BE2C (cell line): ENCODE measurements around the gene BANF1.

ENCODE experiments used
- DNase-seq: peaks from one replicate; pipeline ENCODE4 v3.0.0-alpha.2; 2020
- H3K27me3 ChIP-seq: fragments of 250-450 bp; sonication (Bioruptor Pico); 2 replicates; pipeline ENCODE4 v1.5.1; 2020; ENCODE audit warnings: mild to moderate bottlenecking
- H3K36me3 ChIP-seq: fragments of 250-450 bp; sonication (Bioruptor Pico); 2 replicates; pipeline ENCODE4 v1.5.1; 2020; ENCODE audit warnings: mild to moderate bottlenecking
- H3K4me1 ChIP-seq: fragments of 250-450 bp; sonication (Bioruptor Pico); 2 replicates; pipeline ENCODE4 v1.5.1; 2020
- H3K4me3 ChIP-seq: 2 replicates; pipeline ENCODE4 v1.5.1; 2011; ENCODE audit warnings: low read depth, low read length
- H3K9me3 ChIP-seq: fragments of 250-450 bp; sonication (Bioruptor Pico); 2 replicates; pipeline ENCODE4 v1.5.1; 2020
- CTCF ChIP-seq: IDR thresholded peaks from 2 replicates; pipeline ENCODE4 v1.5.1; 2012; ENCODE audit warnings: mild to moderate bottlenecking, low read depth, low read length

BANF1 gene

GRCh38 chr11:66015936-66016792, 13.9 kb downstream of the BANF1 start:
- no peak for DNase-seq
- no peak for TF ChIP-seq CTCF
- H3K27me3 ChIP-seq = peaks cover 12% of the 10 kb centered on the region
- H3K4me1 ChIP-seq = no peaks in the 10 kb centered on the region
- no peaks in the 10 kb centered on the region for H3K9me3 ChIP-seq
- H3K4me3 ChIP-seq = no peak overlapping the region
- no peaks in the 10 kb centered on the region for H3K36me3 ChIP-seq

- Histone ChIP-seq H3K36me3 (no peaks in the 10 kb centered on the region), H3K9me3 (no peaks in the 10 kb centered on the region), H3K4me3 (no peak overlapping the region), H3K4me1 (no peaks in the 10 kb centered on the region), H3K27me3 (peaks cover 6% of the 10 kb centered on the region)
- DNase-seq = no peak
- TF ChIP-seq CTCF = no peak
Measured at GRCh38 chr11:66016793-66017177, 14.5 kb downstream of the BANF1 start.

- H3K4me1 ChIP-seq = no peaks in the 10 kb centered on the region
- TF ChIP-seq CTCF = no peak
- H3K27me3 ChIP-seq = peaks cover under 1% of the 10 kb centered on the region
- no peak overlapping the region for H3K4me3 ChIP-seq
- H3K9me3 ChIP-seq = no peaks in the 10 kb centered on the region
- H3K36me3 ChIP-seq = no peaks in the 10 kb centered on the region
- no peak for DNase-seq
Measured at GRCh38 chr11:66017321-66017720, 15.0 kb downstream of the BANF1 start.

GRCh38 chr11:66020212-66020611, 17.9 kb downstream of the BANF1 start:
- no peaks in the 10 kb centered on the region for H3K9me3 ChIP-seq
- DNase-seq = no peak
- H3K4me1 ChIP-seq = no peaks in the 10 kb centered on the region
- TF ChIP-seq CTCF = no peak
- H3K27me3 ChIP-seq = 0 out of 2 replicates have a peak, but pooled peaks cover 3% of the 10 kb centered on the region
- H3K4me3 ChIP-seq = no peak overlapping the region
- no peaks in the 10 kb centered on the region for H3K36me3 ChIP-seq

GRCh38 chr11:66020618-66021357, 18.5 kb downstream of the BANF1 start:
- no peaks in the 10 kb centered on the region for H3K4me1 ChIP-seq
- no peak for TF ChIP-seq CTCF
- H3K9me3 ChIP-seq = no peaks in the 10 kb centered on the region
- H3K27me3 ChIP-seq = 0 out of 2 replicates have a peak, but pooled peaks cover 3% of the 10 kb centered on the region
- peak; percentile 42 for DNase-seq
- no peaks in the 10 kb centered on the region for H3K36me3 ChIP-seq
- H3K4me3 ChIP-seq = no peak overlapping the region
